A549 (cell line): ENCODE measurements around the gene APOBEC3C.

Experiments used
- BHLHE40 ChIP-seq: IDR thresholded peaks from 2 replicates; pipeline ENCODE4 v1.6.1; 2012; ENCODE audit warnings: low read depth, low read length, inconsistent platforms
- CHD2 ChIP-seq: fragments of 150-350 bp; IDR thresholded peaks from 2 replicates; pipeline ENCODE4 v1.6.1; 2014; ENCODE audit warnings: low read length; ENCODE audit not compliant: partially characterized antibody
- RFX5 ChIP-seq: fragments of 450-650 bp; IDR thresholded peaks from 2 replicates; pipeline ENCODE4 v1.7.1; 2014; ENCODE audit warnings: antibody characterized with exemption, mild to moderate bottlenecking, moderate library complexity
- TF ChIP-seq, protein P1 (sequence below): fragments of >200 bp; sonication (Bioruptor Twin); formaldehyde crosslinking; IDR thresholded peaks from 3 replicates; pipeline ENCODE4 v1.5.1; 2016

DNA sequence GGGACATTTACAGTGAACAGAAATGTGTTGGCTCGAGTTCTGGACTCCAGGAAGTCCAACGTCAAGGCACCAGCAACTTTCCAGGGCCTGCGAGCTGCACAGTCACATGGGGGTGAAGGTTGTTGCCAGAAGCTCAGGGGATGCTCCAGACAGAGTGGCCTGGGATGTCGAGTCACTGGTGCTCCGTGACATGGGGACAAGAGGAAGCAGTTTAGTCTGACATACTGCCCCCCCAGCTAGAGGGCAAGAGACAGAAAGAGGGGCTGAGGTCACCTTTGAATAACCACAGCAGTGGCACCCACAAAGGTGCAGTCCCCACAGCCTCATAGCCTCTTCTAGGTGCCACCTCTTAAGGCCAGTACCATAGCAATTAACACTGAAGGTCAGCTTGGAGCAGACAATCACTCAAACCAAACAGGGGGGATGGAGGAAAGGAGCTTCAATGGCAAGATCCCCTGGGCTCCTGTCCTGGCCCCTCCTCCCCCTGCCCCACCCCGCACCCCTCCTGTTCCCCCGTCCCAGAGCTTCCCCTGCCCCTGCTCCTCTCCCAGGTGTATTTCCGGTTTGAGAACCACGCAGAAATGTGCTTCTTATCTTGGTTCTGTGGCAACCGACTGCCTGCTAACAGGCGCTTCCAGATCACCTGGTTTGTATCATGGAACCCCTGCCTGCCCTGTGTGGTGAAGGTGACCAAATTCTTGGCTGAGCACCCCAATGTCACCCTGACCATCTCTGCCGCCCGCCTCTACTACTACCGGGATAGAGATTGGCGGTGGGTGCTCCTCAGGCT lies 10.7 kb downstream of the APOBEC3C start:
- TF ChIP-seq, protein P1, sequence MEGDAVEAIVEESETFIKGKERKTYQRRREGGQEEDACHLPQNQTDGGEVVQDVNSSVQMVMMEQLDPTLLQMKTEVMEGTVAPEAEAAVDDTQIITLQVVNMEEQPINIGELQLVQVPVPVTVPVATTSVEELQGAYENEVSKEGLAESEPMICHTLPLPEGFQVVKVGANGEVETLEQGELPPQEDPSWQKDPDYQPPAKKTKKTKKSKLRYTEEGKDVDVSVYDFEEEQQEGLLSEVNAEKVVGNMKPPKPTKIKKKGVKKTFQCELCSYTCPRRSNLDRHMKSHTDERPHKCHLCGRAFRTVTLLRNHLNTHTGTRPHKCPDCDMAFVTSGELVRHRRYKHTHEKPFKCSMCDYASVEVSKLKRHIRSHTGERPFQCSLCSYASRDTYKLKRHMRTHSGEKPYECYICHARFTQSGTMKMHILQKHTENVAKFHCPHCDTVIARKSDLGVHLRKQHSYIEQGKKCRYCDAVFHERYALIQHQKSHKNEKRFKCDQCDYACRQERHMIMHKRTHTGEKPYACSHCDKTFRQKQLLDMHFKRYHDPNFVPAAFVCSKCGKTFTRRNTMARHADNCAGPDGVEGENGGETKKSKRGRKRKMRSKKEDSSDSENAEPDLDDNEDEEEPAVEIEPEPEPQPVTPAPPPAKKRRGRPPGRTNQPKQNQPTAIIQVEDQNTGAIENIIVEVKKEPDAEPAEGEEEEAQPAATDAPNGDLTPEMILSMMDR: no peak
- TF ChIP-seq BHLHE40 (no peak), CHD2 (no peak), RFX5 (no peak)
